Measurements from ENCODE around the gene GTF2H1.
"Not testable (repeated sequence)": the region's sequence is repeated elsewhere in the genome, so short reads cannot be mapped to it uniquely, and the experiment has no call there.

GTF2H1 gene

DNA sequence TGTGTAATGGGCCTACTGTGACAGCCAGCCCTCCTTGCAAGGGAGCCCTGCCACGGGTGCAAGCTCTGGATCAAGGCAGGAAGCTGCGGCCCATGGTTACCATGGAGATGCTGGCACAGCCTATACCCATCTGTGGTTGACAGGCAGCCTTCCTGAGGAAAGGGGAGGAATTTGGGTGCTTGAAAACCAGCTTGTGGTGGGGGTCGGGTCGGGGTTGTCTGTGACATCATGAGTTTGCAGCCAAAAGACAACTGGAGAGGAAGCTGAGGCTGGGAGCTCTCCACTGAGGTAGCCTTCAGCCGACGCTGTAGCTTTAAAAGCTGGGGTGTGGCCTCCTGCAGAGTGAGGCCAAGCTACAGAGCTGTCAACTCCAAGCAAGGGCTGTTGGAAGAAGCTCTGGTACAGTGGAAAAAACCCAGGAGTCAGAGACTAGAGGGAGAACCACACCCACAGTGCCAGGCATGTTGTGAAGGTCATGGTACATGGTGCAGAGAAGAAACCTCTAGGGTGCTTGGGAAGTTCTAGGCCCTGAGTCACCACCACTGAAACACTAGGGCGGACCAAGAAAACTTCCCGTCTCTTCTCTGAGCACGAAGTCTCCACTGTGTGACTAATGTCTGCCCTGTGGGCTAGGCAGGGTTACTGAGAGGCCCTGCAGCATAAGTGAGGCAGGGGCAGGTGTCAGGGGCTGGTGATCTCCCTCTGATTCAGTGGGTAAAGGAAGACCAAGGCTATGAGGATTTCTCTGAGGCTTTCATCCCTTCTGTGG lies 61.2 kb downstream of the GTF2H1 start:
- no peak for DNase-seq

DNA sequence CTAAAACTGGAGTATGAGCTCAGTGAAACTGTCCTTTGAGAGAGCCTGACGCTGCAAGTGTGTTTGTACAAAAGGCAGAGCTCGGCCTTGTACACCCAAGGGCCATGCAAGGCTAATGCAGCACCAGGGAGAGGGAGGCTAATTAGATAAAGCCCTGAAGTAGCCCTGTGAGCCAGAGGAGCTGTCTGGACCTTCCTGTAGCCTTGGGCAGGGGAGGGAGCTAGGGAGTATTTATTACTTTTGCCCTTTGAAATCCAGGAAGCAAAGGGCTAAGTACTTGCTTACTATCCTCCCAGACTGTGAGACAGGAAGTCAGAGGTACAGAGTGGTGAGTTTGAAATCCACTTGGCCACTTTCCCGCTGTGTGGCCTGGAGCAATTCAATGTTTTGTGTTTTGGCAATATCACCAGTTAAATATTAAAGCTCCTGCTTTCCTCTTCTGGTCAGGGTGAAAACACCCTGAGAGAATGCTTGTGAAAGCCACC lies 61.8 kb downstream of the GTF2H1 start:
- no peak for DNase-seq

DNA sequence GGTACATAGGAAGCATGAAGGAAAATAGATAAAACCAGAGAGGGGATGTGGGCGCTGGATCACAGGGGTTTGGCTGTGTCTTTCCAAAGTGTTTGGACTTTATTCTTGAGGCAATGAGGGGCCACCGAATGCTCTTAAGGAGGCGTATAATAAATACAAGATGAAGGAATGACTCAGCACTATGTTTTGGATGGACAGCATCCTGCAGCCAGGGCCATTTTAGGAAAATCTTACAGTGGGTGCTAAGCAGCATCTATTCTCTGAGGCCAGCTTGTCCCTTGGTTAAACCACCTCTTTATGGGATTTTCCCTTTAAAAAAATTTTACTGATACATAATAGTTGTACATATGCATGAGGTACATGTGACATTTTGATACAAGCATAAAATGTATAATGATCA lies 67.7 kb downstream of the GTF2H1 start:
- DNase-seq = no peak

DNA sequence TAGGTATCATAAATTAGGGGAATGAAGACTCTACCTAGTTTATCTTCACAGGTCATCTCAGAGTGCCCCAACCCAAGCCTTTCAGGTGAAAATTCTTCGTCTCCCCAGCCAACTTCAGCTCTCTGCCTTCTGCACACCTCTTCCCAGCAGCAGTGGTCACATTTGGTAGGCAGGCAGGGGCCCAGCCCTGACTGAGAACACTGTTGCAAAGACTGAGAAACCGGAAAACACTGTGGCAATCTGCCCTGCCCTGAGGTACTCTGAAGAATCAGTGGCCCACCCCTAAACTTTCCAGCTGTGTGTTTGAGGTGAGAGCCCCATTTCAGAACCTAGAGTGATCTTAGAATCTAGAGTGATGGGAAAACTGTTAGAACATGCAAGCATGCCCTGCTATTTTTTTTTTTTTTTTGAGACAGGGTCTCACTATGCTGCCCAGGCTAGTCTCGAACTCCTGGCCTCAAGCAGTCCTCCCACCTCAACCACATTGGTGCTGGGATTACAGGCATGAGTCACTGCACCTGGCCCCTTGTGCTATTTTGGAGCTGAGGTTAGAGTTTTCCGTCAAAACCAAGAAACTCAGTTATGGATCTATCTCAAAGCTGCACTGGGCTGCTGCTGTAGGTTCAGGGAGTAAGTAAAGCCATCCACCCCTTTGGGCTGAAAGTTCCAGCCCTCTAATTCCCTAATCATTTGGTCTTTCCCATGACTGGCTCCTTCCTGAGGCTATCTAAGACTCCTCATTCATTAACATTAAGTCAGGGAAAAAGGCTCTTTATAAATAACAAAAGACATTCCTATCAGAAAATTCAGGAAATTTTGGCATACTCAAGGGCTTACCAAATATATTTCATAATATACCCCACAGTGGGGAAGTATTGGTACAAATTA lies 70.3 kb downstream of the GTF2H1 start:
- DNase-seq = no peak

DNA sequence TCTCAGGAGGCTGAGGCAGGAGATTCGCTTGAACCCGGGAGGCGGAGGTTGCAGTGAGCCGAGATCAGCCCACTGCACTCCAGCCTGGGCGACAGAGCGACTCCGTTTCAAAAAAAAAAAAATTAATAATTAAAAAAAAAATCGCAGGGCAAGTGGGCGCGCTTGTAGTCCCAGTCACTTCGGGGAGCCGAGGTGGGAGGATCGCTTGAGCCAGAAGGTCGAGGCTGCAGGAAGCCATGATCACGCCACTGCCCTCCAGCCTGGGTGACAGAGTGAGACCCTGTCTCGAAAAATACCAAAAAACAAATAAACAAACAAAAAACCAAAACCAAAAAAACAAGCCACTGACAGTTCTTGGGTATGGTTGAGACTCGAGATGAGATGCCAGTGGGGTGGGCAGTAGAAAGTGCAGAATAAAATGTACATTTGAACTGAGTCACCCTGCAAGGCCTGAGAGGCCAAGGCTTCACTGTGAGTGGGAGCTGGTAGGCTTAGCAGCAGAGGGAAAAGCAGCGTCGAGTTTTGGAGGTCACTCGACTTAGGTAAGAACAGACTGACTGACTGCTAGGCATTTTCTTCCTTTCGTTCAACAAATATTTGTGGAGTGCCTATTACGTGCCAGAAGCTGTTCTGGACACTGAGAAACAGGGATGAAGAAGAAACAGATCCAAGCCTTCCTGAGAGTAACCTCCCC lies 71.4 kb downstream of the GTF2H1 start:
- peak in 1 of 2 experiments; percentile 44 for DNase-seq

DNA sequence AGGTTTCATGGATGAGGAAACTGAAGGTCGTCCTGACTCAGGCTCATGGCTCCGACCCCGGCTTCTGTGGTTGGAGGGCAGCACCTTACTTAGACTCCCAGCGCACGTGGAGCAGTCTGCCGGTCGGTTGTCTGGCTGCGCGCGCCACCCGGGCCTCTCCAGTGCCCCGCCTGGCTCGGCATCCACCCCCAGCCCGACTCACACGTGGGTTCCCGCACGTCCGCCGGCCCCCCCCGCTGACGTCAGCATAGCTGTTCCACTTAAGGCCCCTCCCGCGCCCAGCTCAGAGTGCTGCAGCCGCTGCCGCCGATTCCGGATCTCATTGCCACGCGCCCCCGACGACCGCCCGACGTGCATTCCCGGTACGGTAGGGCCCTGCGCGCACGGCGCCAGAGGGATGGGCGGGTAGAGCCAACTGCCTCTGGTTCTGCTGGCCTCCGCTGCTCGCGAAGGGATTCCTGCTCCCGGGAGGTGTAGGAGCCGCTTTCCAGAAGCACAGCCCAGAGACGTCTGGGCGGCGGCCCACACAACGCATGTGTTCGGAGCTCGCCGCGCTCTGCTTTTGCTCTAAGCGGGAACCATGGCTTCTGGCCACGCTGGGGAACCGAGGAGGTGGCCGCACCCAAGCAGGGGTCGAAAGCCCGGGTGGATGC lies 72.0 kb downstream of the GTF2H1 start, which contains the start of gene LDHA:
TSS of gene LDHA (plus strand) at position 289 of the 653 bp plus-strand sequence. CDS start 2,280 bp downstream, outside the sequence.
- DNase-seq = peak; percentile 92 to 93

DNA sequence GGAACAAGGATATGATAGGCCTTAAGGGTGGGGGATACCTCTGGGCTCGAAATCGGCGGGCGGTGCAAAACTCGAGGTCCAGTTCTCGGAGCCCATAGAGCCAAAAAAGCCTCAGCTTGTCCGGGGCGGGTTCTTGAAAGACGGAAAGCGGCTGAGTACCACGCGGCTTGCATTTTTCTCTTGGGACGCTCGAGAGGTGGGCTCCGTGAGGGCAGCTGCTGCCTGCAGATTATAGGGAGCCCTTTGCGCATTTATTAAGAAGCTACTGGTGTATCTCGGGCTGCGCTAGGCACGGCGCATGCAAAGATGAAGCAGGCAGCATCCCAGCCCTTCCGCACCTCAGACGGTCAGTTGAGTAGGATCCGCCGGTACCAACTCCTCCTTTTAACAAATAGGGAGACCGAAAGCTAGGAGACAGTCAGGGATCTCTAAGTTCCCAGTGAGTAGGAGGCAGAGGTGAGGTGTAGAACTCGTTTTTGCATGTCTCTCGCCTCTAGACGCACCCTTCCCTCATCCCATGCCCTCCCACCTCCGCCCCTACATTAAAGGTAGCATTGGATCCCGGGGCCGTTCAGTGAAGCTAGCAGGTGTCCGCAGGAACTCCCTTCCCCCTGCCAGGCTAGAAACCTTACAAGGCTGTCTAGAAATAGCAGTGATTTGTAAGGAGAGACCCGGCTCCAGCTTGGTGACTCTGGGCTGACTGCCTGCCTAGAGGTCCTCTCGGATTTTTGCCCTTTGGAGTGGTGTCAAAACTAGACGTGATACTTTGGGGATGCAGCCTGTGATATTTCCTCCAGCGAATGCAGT lies 72.8 kb downstream of the GTF2H1 start:
- no peak for DNase-seq

DNA sequence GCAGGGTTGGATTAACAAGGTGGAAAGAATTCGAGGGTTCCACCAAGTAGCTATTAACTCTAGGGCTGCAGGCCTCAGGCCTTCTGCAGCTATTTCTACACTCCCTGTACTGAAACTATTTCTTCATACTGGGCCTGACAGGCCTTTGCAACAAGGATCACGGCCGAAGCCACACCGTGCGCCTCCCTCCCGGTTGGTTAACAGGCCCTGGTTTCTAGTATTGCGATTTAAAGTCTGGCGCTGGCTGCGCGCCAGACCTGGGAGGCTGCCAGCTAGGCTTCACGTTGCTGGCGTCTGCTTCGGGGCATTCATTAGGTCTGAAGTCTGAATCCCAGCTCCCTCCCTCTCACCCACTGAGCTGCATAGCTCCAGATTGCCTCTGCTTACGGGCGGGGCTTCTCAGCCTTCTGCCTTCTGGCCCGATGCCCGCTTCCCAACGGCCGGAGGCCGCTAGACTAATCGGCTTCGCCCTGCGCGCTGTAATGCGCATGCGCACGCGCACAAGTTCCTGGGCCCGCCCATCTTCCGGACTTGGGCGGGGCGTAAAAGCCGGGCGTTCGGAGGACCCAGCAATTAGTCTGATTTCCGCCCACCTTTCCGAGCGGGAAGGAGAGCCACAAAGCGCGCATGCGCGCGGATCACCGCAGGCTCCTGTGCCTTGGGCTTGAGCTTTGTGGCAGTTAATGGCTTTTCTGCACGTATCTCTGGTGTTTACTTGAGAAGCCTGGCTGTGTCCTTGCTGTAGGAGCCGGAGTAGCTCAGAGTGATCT lies 73.6 kb downstream of the GTF2H1 start:
- DNase-seq = peak; percentile 98 to 99

DNA sequence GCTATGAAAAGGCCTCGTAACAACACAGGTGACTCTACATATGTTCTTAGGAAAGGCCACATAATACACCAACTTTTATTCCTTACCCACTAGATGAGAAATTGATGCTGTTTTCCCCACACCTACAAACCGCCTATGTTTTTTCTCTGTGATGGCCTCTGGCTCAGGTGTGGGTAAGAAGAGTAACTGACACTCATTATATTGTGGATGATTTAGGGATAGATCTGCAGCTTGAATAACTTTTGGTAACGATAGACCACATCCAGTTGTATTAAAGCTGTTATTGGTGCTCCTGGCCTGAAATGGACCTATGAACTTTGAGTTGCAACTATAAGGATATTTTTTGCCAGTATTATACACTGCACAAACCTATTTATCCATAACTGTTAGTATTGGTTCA lies 75.6 kb downstream of the GTF2H1 start:
- DNase-seq = no peak

DNA sequence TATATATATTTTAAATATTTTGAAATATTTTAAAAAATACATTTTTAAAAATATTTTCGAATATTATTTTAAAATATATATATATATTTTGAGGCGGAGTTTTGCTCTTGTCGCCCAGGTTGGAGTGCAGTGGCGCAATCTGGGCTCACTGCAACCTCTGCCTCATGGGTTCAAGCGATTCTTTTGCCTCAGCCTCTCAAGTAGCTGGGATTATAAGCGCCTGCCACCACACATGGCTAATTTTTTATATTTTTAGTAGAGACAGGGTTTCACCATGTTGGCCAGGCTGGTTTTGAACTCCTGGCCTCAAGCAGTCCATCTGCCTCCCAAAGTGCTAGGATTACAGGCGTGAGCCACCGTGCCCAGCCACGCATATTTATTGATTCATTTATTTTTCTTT lies 78.7 kb downstream of the GTF2H1 start:
- not testable (repeated sequence) for DNase-seq

DNA sequence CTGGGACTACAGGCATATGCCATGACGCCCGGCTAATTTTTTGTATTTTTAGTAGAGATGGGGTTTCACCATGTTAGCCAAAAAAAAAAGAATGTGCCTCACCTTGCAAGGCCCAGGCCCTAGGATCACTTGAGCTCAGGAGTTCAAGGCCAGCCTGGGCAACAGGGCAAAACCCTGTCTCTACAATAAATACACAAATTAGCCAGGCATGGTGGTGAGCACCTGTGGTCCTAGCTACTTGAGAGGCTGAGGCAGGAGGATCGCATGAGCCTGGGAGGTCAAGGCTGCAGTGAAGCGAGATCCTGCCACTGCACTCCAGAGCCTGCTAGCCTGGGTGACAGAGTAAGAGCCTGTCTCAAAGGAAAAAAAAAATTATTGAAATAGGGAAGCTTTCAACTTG lies 81.7 kb downstream of the GTF2H1 start:
- no peak for DNase-seq

DNA sequence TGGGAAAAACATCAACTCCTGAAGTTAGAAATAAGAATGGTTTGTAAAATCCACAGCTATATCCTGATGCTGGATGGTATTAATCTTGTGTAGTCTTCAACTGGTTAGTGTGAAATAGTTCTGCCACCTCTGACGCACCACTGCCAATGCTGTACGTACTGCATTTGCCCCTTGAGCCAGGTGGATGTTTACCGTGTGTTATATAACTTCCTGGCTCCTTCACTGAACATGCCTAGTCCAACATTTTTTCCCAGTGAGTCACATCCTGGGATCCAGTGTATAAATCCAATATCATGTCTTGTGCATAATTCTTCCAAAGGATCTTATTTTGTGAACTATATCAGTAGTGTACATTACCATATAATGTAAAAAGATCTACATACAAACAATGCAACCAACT lies 85.0 kb downstream of the GTF2H1 start:
- not testable (repeated sequence) for DNase-seq

DNA sequence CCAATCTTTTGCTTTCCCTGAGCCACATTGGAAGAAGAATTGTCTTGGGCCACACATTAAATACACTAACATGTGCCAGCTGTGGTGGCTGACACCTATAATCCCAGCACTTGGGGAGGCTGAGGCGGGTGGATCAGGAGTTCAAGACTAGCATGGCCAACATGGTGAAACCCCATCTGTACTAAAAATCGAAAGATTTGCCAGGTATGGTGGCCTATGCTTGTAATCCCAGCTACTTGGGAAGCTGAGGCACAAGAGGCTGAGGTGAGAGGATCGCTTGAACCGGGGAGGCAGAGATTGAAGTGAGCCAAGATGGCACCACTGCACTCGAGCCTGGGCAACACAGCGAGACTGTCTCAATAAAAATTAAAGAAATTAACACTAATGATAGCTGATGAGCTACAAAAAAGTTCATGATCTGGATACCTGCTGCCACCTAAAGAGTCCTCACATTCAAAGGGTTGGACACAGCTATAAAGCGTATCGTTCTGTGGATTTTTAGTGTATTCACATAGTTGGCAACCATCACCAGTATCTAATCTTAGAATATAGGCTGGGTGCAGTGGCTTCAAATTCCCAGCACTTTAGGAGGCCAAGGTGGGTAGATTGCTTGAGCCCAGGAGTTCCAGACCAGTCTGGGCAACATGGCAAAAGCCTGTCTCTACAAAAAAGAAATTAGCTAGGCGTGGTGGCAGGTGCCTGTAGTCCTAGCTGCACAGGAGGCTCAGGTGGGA lies 86.4 kb downstream of the GTF2H1 start:
- DNase-seq = no peak

DNA sequence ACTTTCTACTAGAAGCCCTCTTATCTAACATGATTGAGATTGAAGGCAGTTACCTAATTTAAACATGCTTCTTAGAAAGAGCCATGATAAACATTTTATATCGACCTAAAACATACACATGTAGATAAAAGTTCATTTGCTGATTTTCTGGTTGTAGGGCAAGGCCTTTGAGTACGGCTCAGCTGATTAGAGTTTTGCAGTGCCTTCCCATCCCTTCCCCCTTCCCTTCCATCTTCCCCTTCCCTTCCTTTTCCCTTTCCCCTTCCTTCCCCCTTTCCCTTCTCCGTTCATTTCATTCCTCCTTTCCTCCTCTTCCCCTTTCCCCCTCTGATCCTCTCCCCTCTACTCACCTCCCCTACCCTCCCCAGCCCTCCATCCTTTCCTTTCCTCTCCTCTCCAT lies 94.1 kb downstream of the GTF2H1 start:
- no peak for DNase-seq
